Transverse colon (tissue), 4 donors: ENCODE data around the gene LRRC46. TPM values are rescaled to one million over a fixed set of nuclear protein-coding genes. Genes with fewer than 3 reads are reported as not detected.

Source experiments
- DNase-seq: peaks from one replicate; pipeline ENCODE4 v3.0.0-alpha.2; 2019
- H3K27ac ChIP-seq, 4 donors: fragments of 200-600 bp; sonication (generic); 2 replicates each; pipeline ENCODE4 v1.5.1; 2016 to 2018; ENCODE audit warnings: inconsistent platforms in 4 of 4
- H3K27me3 ChIP-seq: fragments of 200-600 bp; sonication (generic); 2 replicates; pipeline ENCODE4 v1.5.1; 2017; ENCODE audit warnings: inconsistent platforms
- H3K36me3 ChIP-seq, 4 donors: fragments of 200-600 bp; sonication (generic); 2 replicates each; pipeline ENCODE4 v1.5.1; 2017 to 2019; ENCODE audit warnings: inconsistent platforms in 4 of 4
- H3K4me1 ChIP-seq, 4 donors: fragments of 200-600 bp; sonication (generic); 2 replicates each; pipeline ENCODE4 v1.5.1; 2017 to 2020; ENCODE audit warnings: inconsistent platforms in 4 of 4
- H3K4me3 ChIP-seq, 4 donors: fragments of 200-600 bp; sonication (generic); 1 replicate in 1 of 4; 2 replicates in 3 of 4; pipeline versions ENCODE4 v1.5.1 to v1.6.1; 2017 to 2019; ENCODE audit warnings: inconsistent platforms in 4 of 4
- H3K9me3 ChIP-seq, 2 donors: fragments of 200-600 bp; sonication (generic); 2 replicates each; pipeline ENCODE4 v1.5.1; 2017 to 2019; ENCODE audit warnings: inconsistent platforms in 2 of 2
- CTCF ChIP-seq, 5 experiments: fragments of 200-600 bp in 3 of 5; fragments of 450-650 bp in 2 of 5; sonication (generic) in 3 of 5; IDR thresholded peaks; 1 replicate in 2 of 5; 2 replicates in 3 of 5; pipeline ENCODE4 v1.5.1; 2016 to 2017; ENCODE audit warnings: antibody characterized with exemption in 5 of 5, inconsistent platforms in 3 of 5, mild to moderate bottlenecking in 2 of 5, moderate library complexity in 1 of 5
- EP300 ChIP-seq: sonication (generic); formaldehyde crosslinking; IDR thresholded peaks from one replicate; pipeline ENCODE4 v1.6.1; 2017; ENCODE audit warnings: antibody characterized with exemption, low read depth
- POLR2A ChIP-seq: fragments of 450-650 bp; IDR thresholded peaks from one replicate; pipeline ENCODE4 v1.6.1; 2016; ENCODE audit warnings: antibody characterized with exemption, mild to moderate bottlenecking, moderate library complexity
- POLR2AphosphoS5 ChIP-seq, 3 donors: sonication (generic); formaldehyde crosslinking; IDR thresholded peaks; one replicate each; pipeline ENCODE4 v1.6.1; 2016; ENCODE audit warnings: antibody characterized with exemption in 3 of 3
- WGBS, 2 donors: methylation state at CpG; one replicate each; pipeline ENCODE4 v1.1.5; 2018; ENCODE audit warnings: low coverage in 1 of 2; 5-methylcytosine and 5-hydroxymethylcytosine counted together
- in situ Hi-C, 4 donors: fragments of 200-750 bp; cut with MboI; loops; one replicate each; pipeline versions ENCODE4 v1.15.0 to v1.15.1; 2017; ENCODE audit warnings: low sequenced_read_pairs in 3 of 4, low pct_ligation_motif_present in 1 of 4, low pct_unique_long_range_greater_than_20kb in 1 of 4
- intact Hi-C: fragments of 100-400 bp; cut with DNase I; formaldehyde crosslinking; loops from one replicate; pipeline ENCODE4 v1.15.1; 2023; ENCODE audit warnings: low total_unique reads
- total RNA-seq, 4 donors: library from RNA; depleted of rRNA; stranded (reverse); fragments of >200 nt; gene quantifications; one replicate each; pipeline ENCODE4 v1.1.0, GENCODE V29; 2016

Gene LRRC46
- total RNA-seq, 4 donors from 2014 or later = 0.48 to 0.80 TPM; not detected in 2

GRCh38 chr17:47853616-47854015, 22.1 kb downstream of the LRRC46 start:
- H3K4me1 ChIP-seq = peaks cover 4 to 24% (median 14%) of the 10 kb centered on the region in 4 donors
- no peak overlapping the region for H3K4me3 ChIP-seq
- H3K27ac ChIP-seq = no peak overlapping the region
- in situ Hi-C loops = no loop called here
- TF ChIP-seq EP300 (no peak), POLR2A (no peak), CTCF (IDR thresholded peaks at IDR 0.05) (no peak), POLR2AphosphoS5 (IDR thresholded peaks at IDR 0.05) (no peak)
- intact Hi-C loops = no loop called here
- H3K27me3 ChIP-seq = peaks cover 88% of the 10 kb centered on the region
- DNase-seq = no peak
- no peaks in the 10 kb centered on the region for H3K36me3 ChIP-seq
- no peaks in the 10 kb centered on the region for H3K9me3 ChIP-seq
- WGBS, 2 donors = 49 to 61% methylated on average over 5 of the region's 5 CpGs

- intact Hi-C loops (no loop called here), in situ Hi-C loops (no loop called here)
- Histone ChIP-seq H3K27ac (no peak overlapping the region), H3K27me3 (peaks cover 81% of the 10 kb centered on the region), H3K4me3 (no peak overlapping the region), H3K36me3 (no peaks in the 10 kb centered on the region), H3K4me1 (peaks cover 4 to 13% (median 10%) of the 10 kb centered on the region in 4 donors), H3K9me3 (no peaks in the 10 kb centered on the region)
- no peak for DNase-seq
- TF ChIP-seq POLR2AphosphoS5 (IDR thresholded peaks at IDR 0.05) = no peak
- no peak for TF ChIP-seq EP300
- TF ChIP-seq CTCF (IDR thresholded peaks at IDR 0.05) = no peak
- no peak for TF ChIP-seq POLR2A
- WGBS, 2 donors = 36% methylated on average over 3 of the region's 3 CpGs; no CpG with 5 or more reads in 1 of the 2 donors
Observed at GRCh38 chr17:47855737-47856136, 24.3 kb downstream of the LRRC46 start.

GRCh38 chr17:47856830-47857229, 25.4 kb downstream of the LRRC46 start:
- TF ChIP-seq CTCF (IDR thresholded peaks at IDR 0.05) = no peak
- TF ChIP-seq POLR2AphosphoS5 (IDR thresholded peaks at IDR 0.05) = no peak
- TF ChIP-seq POLR2A = no peak
- TF ChIP-seq EP300 = no peak
- Histone ChIP-seq H3K4me3 (no peak overlapping the region), H3K36me3 (no peaks in the 10 kb centered on the region), H3K4me1 (peaks cover 0 to 2% (median under 1%) of the 10 kb centered on the region in 4 donors), H3K9me3 (no peaks in the 10 kb centered on the region), H3K27ac (no peak overlapping the region), H3K27me3 (peaks cover 70% of the 10 kb centered on the region)
- no peak for DNase-seq
- in situ Hi-C loops = no loop called here
- intact Hi-C loops = no loop called here

GRCh38 chr17:47857551-47858455, 26.3 kb downstream of the LRRC46 start:
- Histone ChIP-seq H3K9me3 (no peaks in the 10 kb centered on the region), H3K4me3 (no peak overlapping the region), H3K36me3 (no peaks in the 10 kb centered on the region), H3K4me1 (no peaks in the 10 kb centered on the region), H3K27me3 (peaks cover 61% of the 10 kb centered on the region), H3K27ac (no peak overlapping the region)
- DNase-seq = no peak
- TF ChIP-seq POLR2AphosphoS5 (IDR thresholded peaks at IDR 0.05) = no peak
- TF ChIP-seq POLR2A = no peak
- no peak for TF ChIP-seq CTCF (IDR thresholded peaks at IDR 0.05)
- TF ChIP-seq EP300 = no peak
- intact Hi-C loops (no loop called here), in situ Hi-C loops (no loop called here)
- WGBS, 2 donors = 66 to 72% methylated on average over 9 to 15 of the region's 16 CpGs
